H1 (cell line): ENCODE measurements around the gene PATL2. TPM values are rescaled to one million over a fixed set of nuclear protein-coding genes. Genes with fewer than 3 reads are reported as not detected.

Source experiments
- CTCF ChIA-PET: fragments of 300-600 bp; sonication (Branson Sonifier 250); formaldehyde crosslinking; loops from one replicate; lab custom pipeline; 2021; ENCODE audit not compliant: partially characterized antibody; lab: Charles Lee
- POLR2A ChIA-PET: fragments of 300-600 bp; sonication (Branson Sonifier 250); formaldehyde crosslinking; loops from one replicate; lab custom pipeline; 2021; ENCODE audit warnings: inconsistent platforms; ENCODE audit not compliant: partially characterized antibody; lab: Charles Lee
- DNase-seq, 2 experiments: peaks; one replicate each; pipeline versions ENCODE4 v3.0.0 to v3.0.0-alpha.2; 2010 to 2022; ENCODE audit warnings: low spot score in 2 of 2, low read depth in 1 of 2, mixed read lengths in 1 of 2
- FAIRE-seq: peaks from 2 replicates; lab custom pipeline; 2011; peaks lifted over from hg19 to GRCh38; lab: Jason Lieb, UNC
- H2AFZ ChIP-seq: 2 replicates; pipeline ENCODE4 v1.8.1; 2012; ENCODE audit warnings: low read length, inconsistent platforms
- H2AK5ac ChIP-seq: 2 replicates; pipeline ENCODE4 v1.6.1; 2013; ENCODE audit warnings: low read depth, low read length
- H2BK120ac ChIP-seq: replicated peaks from 2 replicates; pipeline ENCODE3; 2013; ENCODE audit warnings: low read depth, low read length, inconsistent platforms
- H2BK12ac ChIP-seq: 2 replicates; pipeline ENCODE4 v1.6.1; 2013; ENCODE audit warnings: low read depth, low read length
- H2BK15ac ChIP-seq: 2 replicates; pipeline ENCODE4 v1.6.1; 2013; ENCODE audit warnings: low read length
- H2BK20ac ChIP-seq: 2 replicates; pipeline ENCODE4 v1.6.1; 2013; ENCODE audit warnings: low read length
- H2BK5ac ChIP-seq: 2 replicates; pipeline ENCODE4 v1.6.1; 2013; ENCODE audit warnings: low read depth, low read length
- H3K14ac ChIP-seq: 2 replicates; pipeline ENCODE4 v1.6.1; 2013; ENCODE audit warnings: inconsistent platforms; ENCODE audit not compliant: insufficient read length
- H3K18ac ChIP-seq: 2 replicates; pipeline ENCODE4 v1.6.1; 2013; ENCODE audit warnings: low read length; ENCODE audit errors: extremely low read depth
- H3K23ac ChIP-seq: 2 replicates; pipeline ENCODE4 v1.6.1; 2013; ENCODE audit warnings: inconsistent platforms; ENCODE audit not compliant: insufficient read length
- H3K23me2 ChIP-seq: 2 replicates; pipeline ENCODE4 v1.6.1; 2013; ENCODE audit warnings: low read depth, low read length
- H3K27ac ChIP-seq: 2 replicates; pipeline ENCODE4 v1.6.1; 2011; ENCODE audit warnings: low read depth, low read length, inconsistent platforms
- H3K27me3 ChIP-seq, 4 experiments: replicated peaks in 1 of 4; 1 replicate in 1 of 4; 2 replicates in 3 of 4; pipeline versions ENCODE4 v1.6.1 to v1.8.1; 2011 to 2013; ENCODE audit warnings: low read length in 3 of 4, mild to moderate bottlenecking in 3 of 4, inconsistent platforms in 2 of 4, mixed read lengths in 2 of 4, moderate library complexity in 1 of 4; ENCODE audit not compliant: control insufficient read depth in 3 of 4, insufficient read depth in 3 of 4; ENCODE audit errors: extremely low read depth in 1 of 4
- H3K36me3 ChIP-seq, 4 experiments: 2 replicates each; pipeline versions ENCODE4 v1.6.1 to v1.8.1; 2011 to 2013; ENCODE audit warnings: mild to moderate bottlenecking in 4 of 4, low read length in 3 of 4, moderate library complexity in 2 of 4, control low read depth in 1 of 4, inconsistent platforms in 1 of 4; ENCODE audit not compliant: insufficient read depth in 4 of 4, control insufficient read depth in 2 of 4
- H3K4ac ChIP-seq: replicated peaks from 2 replicates; pipeline ENCODE3; 2013; ENCODE audit warnings: low read length, low read depth, mixed read lengths, inconsistent platforms; ENCODE audit not compliant: insufficient read length
- H3K4me1 ChIP-seq, 4 experiments: replicated peaks in 1 of 4; 1 replicate in 1 of 4; 2 replicates in 3 of 4; pipeline versions ENCODE4 v1.6.1 to v1.8.1; 2011 to 2013; ENCODE audit warnings: low read length in 3 of 4, inconsistent platforms in 2 of 4, mixed read lengths in 1 of 4; ENCODE audit not compliant: insufficient read depth in 4 of 4, control insufficient read depth in 3 of 4
- H3K4me2 ChIP-seq, 2 experiments: 2 replicates each; pipeline versions ENCODE4 v1.6.1 to v1.8.1; 2011 to 2013; ENCODE audit warnings: low read depth in 2 of 2, low read length in 2 of 2, control low read depth in 1 of 2, inconsistent platforms in 1 of 2, mild to moderate bottlenecking in 1 of 2; ENCODE audit not compliant: insufficient read depth in 1 of 2
- H3K4me3 ChIP-seq, 4 experiments: fragments of 200-600, 300-600 bp in 1 of 4; sonication (generic), shearing (Covaris generic), sonication (Bioruptor Twin) in 1 of 4; 2 replicates each; pipeline versions ENCODE4 v1.5.1 to v1.8.1; 2011 to 2016; ENCODE audit warnings: low read length in 4 of 4, low read depth in 3 of 4, control low read depth in 2 of 4, inconsistent platforms in 2 of 4, mild to moderate bottlenecking in 2 of 4, mixed read lengths in 1 of 4, moderate library complexity in 1 of 4; ENCODE audit not compliant: insufficient read depth in 2 of 4; ENCODE audit errors: extremely low read depth in 1 of 4
- H3K56ac ChIP-seq: replicated peaks from 2 replicates; pipeline ENCODE3; 2013; ENCODE audit warnings: low read depth, mild to moderate bottlenecking, mixed read lengths, low read length, inconsistent platforms; ENCODE audit not compliant: insufficient read length
- H3K79me1 ChIP-seq: 2 replicates; pipeline ENCODE4 v1.6.1; 2013; ENCODE audit warnings: low read depth, low read length, control low read depth
- H3K79me2 ChIP-seq, 2 experiments: 2 replicates each; pipeline versions ENCODE4 v1.6.1 to v1.8.1; 2012 to 2013; ENCODE audit warnings: low read length in 2 of 2, mild to moderate bottlenecking in 2 of 2, inconsistent platforms in 1 of 2; ENCODE audit not compliant: insufficient read depth in 2 of 2, control insufficient read depth in 1 of 2
- H3K9ac ChIP-seq, 4 experiments: replicated peaks in 1 of 4; 1 replicate in 1 of 4; 2 replicates in 3 of 4; pipeline versions ENCODE4 v1.6.1 to v1.8.1; 2011 to 2013; ENCODE audit warnings: low read depth in 3 of 4, low read length in 3 of 4, control low read depth in 2 of 4, mild to moderate bottlenecking in 2 of 4, moderate library complexity in 2 of 4, inconsistent platforms in 1 of 4; ENCODE audit errors: extremely low read depth in 1 of 4
- H3K9me3 ChIP-seq, 2 experiments: 2 replicates each; pipeline versions ENCODE4 v1.6.1 to v1.8.1; 2012 to 2013; ENCODE audit warnings: mild to moderate bottlenecking in 2 of 2, moderate library complexity in 2 of 2, control low read depth in 1 of 2, inconsistent platforms in 1 of 2, low read depth in 1 of 2, low read length in 1 of 2, mixed read lengths in 1 of 2; ENCODE audit not compliant: insufficient read depth in 2 of 2
- H4K20me1 ChIP-seq, 2 experiments: replicated peaks in 1 of 2; 2 replicates each; pipeline versions ENCODE3 to v1.8.1; 2011 to 2013; ENCODE audit warnings: inconsistent platforms in 2 of 2, low read length in 2 of 2, mild to moderate bottlenecking in 1 of 2; ENCODE audit not compliant: insufficient read depth in 2 of 2, control insufficient read depth in 1 of 2
- H4K5ac ChIP-seq: 2 replicates; pipeline ENCODE4 v1.6.1; 2013; ENCODE audit warnings: low read length, low read depth, mixed read lengths, inconsistent platforms; ENCODE audit not compliant: insufficient read length
- H4K8ac ChIP-seq: 2 replicates; pipeline ENCODE4 v1.8.0; 2013; ENCODE audit warnings: mild to moderate bottlenecking, moderate library complexity, low read length, inconsistent platforms; ENCODE audit not compliant: insufficient read depth; ENCODE audit errors: extremely low read depth
- H4K91ac ChIP-seq: replicated peaks from 2 replicates; pipeline ENCODE3; 2013; ENCODE audit warnings: low read length, mixed read lengths, inconsistent platforms; ENCODE audit not compliant: insufficient read length
- ATF2 ChIP-seq: IDR thresholded peaks from 2 replicates; pipeline ENCODE4 v1.6.1; 2012; ENCODE audit warnings: low read length, inconsistent platforms
- CTBP2 ChIP-seq: IDR thresholded peaks from 2 replicates; pipeline ENCODE4 v1.7.0; 2011; ENCODE audit warnings: borderline replicate concordance, mild to moderate bottlenecking, moderate library complexity, mixed read lengths, low read length; ENCODE audit not compliant: insufficient read depth, insufficient read length
- HDAC6 ChIP-seq: IDR thresholded peaks from one replicate; pipeline ENCODE4 v1.7.1; 2012; ENCODE audit warnings: low read depth, mild to moderate bottlenecking, inconsistent platforms, low read length, moderate library complexity
- MAFK ChIP-seq: IDR thresholded peaks from 2 replicates; pipeline ENCODE4 v1.6.1; 2012; ENCODE audit warnings: low read depth, mild to moderate bottlenecking, improper control_type of control experiment, low read length
- PHF8 ChIP-seq: fragments of 200-600 bp; sonication (generic); conservative IDR thresholded peaks from 2 replicates; pipeline ENCODE4 v1.7.1; 2012; ENCODE audit warnings: low read depth, mild to moderate bottlenecking, inconsistent platforms, low read length, moderate library complexity
- POLR2A ChIP-seq, 2 experiments: IDR thresholded peaks; 1 replicate in 1 of 2; 2 replicates in 1 of 2; pipeline ENCODE4 v1.6.1; 2011; ENCODE audit warnings: low read depth in 2 of 2, low read length in 2 of 2, mild to moderate bottlenecking in 2 of 2; ENCODE audit errors: control extremely low read depth in 1 of 2
- RXRA ChIP-seq: IDR thresholded peaks from 2 replicates; pipeline ENCODE4 v1.6.1; 2011; ENCODE audit warnings: low read depth, mild to moderate bottlenecking, low read length, moderate library complexity; ENCODE audit not compliant: insufficient read depth
- SIN3A ChIP-seq, 2 experiments: IDR thresholded peaks in 1 of 2; conservative IDR thresholded peaks in 1 of 2; 2 replicates each; pipeline ENCODE4 v1.6.1; 2011 to 2012; ENCODE audit warnings: low read length in 2 of 2, improper control_type of control experiment in 1 of 2, low read depth in 1 of 2, mild to moderate bottlenecking in 1 of 2
- SIRT6 ChIP-seq: IDR thresholded peaks from one replicate; pipeline ENCODE4 v1.7.1; 2012; ENCODE audit warnings: low read length, inconsistent platforms
- SP1 ChIP-seq: IDR thresholded peaks from 2 replicates; pipeline ENCODE4 v1.6.1; 2011; ENCODE audit warnings: low read depth, low read length
- TEAD4 ChIP-seq: IDR thresholded peaks from 2 replicates; pipeline ENCODE4 v1.6.1; 2012; ENCODE audit warnings: low read depth, low read length, inconsistent platforms, mixed read lengths
- WGBS, 2 experiments: shearing (Covaris generic) in 1 of 2; methylation state at CpG; one replicate each; pipeline versions ENCODE4 v1.1.6 to v1.1.7; 2013 to 2015; ENCODE audit warnings: low lambda C conversion rate in 2 of 2, mixed read lengths in 2 of 2, inconsistent platforms in 1 of 2, low coverage in 1 of 2, missing lambda C conversion rate in 1 of 2; ENCODE audit not compliant: insufficient replicate concordance in 2 of 2, insufficient coverage in 1 of 2, insufficient read length in 1 of 2; ENCODE audit errors: extremely low coverage in 1 of 2, missing lambda C conversion rate in 1 of 2; 5-methylcytosine and 5-hydroxymethylcytosine counted together
- polyA plus RNA-seq, 7 experiments: library from polyadenylated mRNA; depleted of rRNA in 3 of 7; stranded (reverse) in 5 of 7; unstranded in 2 of 7; fragments of >200 nt in 5 of 7; fragments of 200-250 nt in 2 of 7; gene quantifications; 1 replicate in 5 of 7; 2 replicates in 1 of 7; 4 replicates in 1 of 7; pipeline versions ENCODE4 v1.2.1 to v1.2.3, GENCODE V29; 2011 to 2013; ENCODE audit warnings: missing spikeins in 2 of 7, mixed read lengths in 2 of 7
- total RNA-seq: library from RNA; stranded (reverse); fragmentation: NEBNext Ultra II Directional; extraction: Animal tissue kit (Norgen Biotek cat#: 25700); gene quantifications from 2 replicates; pipeline ENCODE4 v1.2.1, GENCODE V29; 2021

Gene PATL2
- total and polyA plus RNA-seq, 2 of the 8 experiments (the other 6 are each of a cell fraction or from before 2014, with no cell fraction given): 0.65 to 1.3 TPM

GRCh38 chr15:44712346-44713005 lies 1.4 kb upstream of the PATL2 start:
- H3K4me1 ChIP-seq: 0 out of 7 replicates have a peak, but pooled peaks cover 0 to 3% (median 0%) of the 10 kb centered on the region in 4 experiments
- H2AFZ ChIP-seq: no peak overlapping the region
- H3K4ac ChIP-seq: no peak overlapping the region
- H2BK12ac ChIP-seq: no peak overlapping the region
- H2AK5ac ChIP-seq: no peak overlapping the region
- H3K56ac ChIP-seq: no peak overlapping the region
- H3K18ac ChIP-seq: no peak overlapping the region
- H3K23ac ChIP-seq: no peak overlapping the region
- ChIA-PET CTCF (interaction anchor here (1.1 to 6.6 kb wide), 9 partner anchors 9 to 129 kb away, joined by 3 to 61 read pairs (median 6); partner anchors contain the start of genes SPG11 and TRIM69), POLR2A (interaction anchor here (0.7 to 4.2 kb wide), 8 partner anchors 9 to 49 kb away, joined by 3 to 64 read pairs (median 10); partner anchors contain the start of genes SPG11 and TRIM69)
- no peaks in the 10 kb centered on the region for H4K20me1 ChIP-seq
- no peak overlapping the region for H2BK20ac ChIP-seq
- H3K27ac ChIP-seq: no peak overlapping the region
- H4K5ac ChIP-seq: no peak overlapping the region
- H3K4me2 ChIP-seq: peak overlapping the region; percentile 90 to 94
- no peak overlapping the region for H2BK15ac ChIP-seq
- H3K9ac ChIP-seq: no peak overlapping the region
- FAIRE-seq (no peak), DNase-seq (no peak)
- H3K36me3 ChIP-seq: peaks cover 2 to 22% (median 13%) of the 10 kb centered on the region in 4 experiments; a peak in 6 of 8 replicates
- H4K8ac ChIP-seq: no peak overlapping the region
- H3K9me3 ChIP-seq: no peaks in the 10 kb centered on the region
- H4K91ac ChIP-seq: no peak overlapping the region
- H3K79me1 ChIP-seq: no peaks in the 10 kb centered on the region
- no peak overlapping the region for H3K14ac ChIP-seq
- H3K79me2 ChIP-seq: peaks cover 0 to 9% of the 10 kb centered on the region in 2 experiments; a peak in 2 of 4 replicates
- H3K4me3 ChIP-seq: peak overlapping the region; percentile 79 to 95 (median 88); a peak in 5 of 8 replicates
- no peak overlapping the region for H2BK120ac ChIP-seq
- H3K23me2 ChIP-seq: peaks cover 4% of the 10 kb centered on the region
- H3K27me3 ChIP-seq: peaks cover 0 to 10% (median 8%) of the 10 kb centered on the region in 4 experiments; a peak in 5 of 7 replicates
- no peak overlapping the region for H2BK5ac ChIP-seq
- 80% methylated on average over 20 of the region's 24 CpGs; no CpG with 5 or more reads in 1 of the 2 experiments for WGBS, 2 experiments
- no peak for TF ChIP-seq RXRA
- TF ChIP-seq MAFK: no peak
- no peak for TF ChIP-seq POLR2A (IDR thresholded peaks at IDR 0.05; ENCODE audit: control extremely low read depth in 1 of 2, low read depth in 2 of 2, low read length in 2 of 2)
- no peak for TF ChIP-seq ATF2
- no peak for TF ChIP-seq TEAD4
- no peak for TF ChIP-seq SP1
- TF ChIP-seq SIN3A (conservative IDR thresholded peaks at IDR 0.05 in 1 of 2, IDR thresholded peaks at IDR 0.05 in 1 of 2; ENCODE audit: low read depth in 1 of 2, low read length in 2 of 2): no peak
- TF ChIP-seq PHF8: no peak
- no peak for TF ChIP-seq SIRT6
- no peak for TF ChIP-seq CTBP2
- no peak for TF ChIP-seq HDAC6
